Smooth muscle cell (in vitro differentiated cells): ENCODE measurements around the gene TANGO2. TPM values are rescaled to one million over a fixed set of nuclear protein-coding genes. Genes with fewer than 3 reads are reported as not detected.

Experiments
- DNase-seq: peaks from one replicate; lab custom pipeline; 2025; ENCODE audit not compliant: unreplicated experiment; lab: John Stamatoyannopoulos, UW
- H2AFZ ChIP-seq: fragments of 200-600 bp; sonication (generic); 2 replicates; pipeline ENCODE4 v1.6.0; 2016; ENCODE audit warnings: antibody characterized with exemption, low read depth, mild to moderate bottlenecking
- H3F3A ChIP-seq: fragments of 200-600 bp; sonication (generic); 2 replicates; pipeline ENCODE4 v1.6.0; 2017; ENCODE audit warnings: antibody characterized with exemption, low read depth
- H3K27ac ChIP-seq: fragments of 200-600 bp; sonication (generic); 2 replicates; pipeline ENCODE4 v1.5.1; 2016; ENCODE audit warnings: low read depth, mild to moderate bottlenecking
- H3K27me3 ChIP-seq: fragments of 200-600 bp; sonication (generic); 2 replicates; pipeline ENCODE4 v1.6.1; 2016; ENCODE audit warnings: low read depth, mild to moderate bottlenecking
- H3K36me3 ChIP-seq: fragments of 200-600 bp; sonication (generic); 2 replicates; pipeline ENCODE4 v1.5.1; 2016; ENCODE audit warnings: low read depth
- H3K4me1 ChIP-seq: fragments of 200-600 bp; sonication (generic); 2 replicates; pipeline ENCODE4 v1.5.1; 2016; ENCODE audit warnings: low read depth
- H3K4me2 ChIP-seq: fragments of 200-600 bp; sonication (generic); 2 replicates; pipeline ENCODE4 v1.6.0; 2016; ENCODE audit warnings: mild to moderate bottlenecking
- H3K4me3 ChIP-seq: fragments of 200-600 bp; sonication (generic); 2 replicates; pipeline ENCODE4 v1.5.1; 2016; ENCODE audit warnings: mild to moderate bottlenecking
- H3K79me2 ChIP-seq: fragments of 200-600 bp; sonication (generic); 2 replicates; pipeline ENCODE4 v1.6.0; 2016; ENCODE audit warnings: low read depth, mild to moderate bottlenecking
- H3K9ac ChIP-seq: fragments of 200-600 bp; sonication (generic); 2 replicates; pipeline ENCODE4 v1.6.0; 2016; ENCODE audit warnings: low read depth
- H3K9me3 ChIP-seq: fragments of 200-600 bp; sonication (generic); replicated peaks from 2 replicates; pipeline ENCODE4 v1.5.1; 2016; ENCODE audit warnings: low read depth
- H4K20me1 ChIP-seq: fragments of 200-600 bp; sonication (generic); 2 replicates; pipeline ENCODE4 v1.6.0; 2016; ENCODE audit warnings: low read depth
- WGBS: methylation state at CpG from one replicate; pipeline ENCODE4 v1.1.7; 2016; ENCODE audit warnings: low lambda C conversion rate; 5-methylcytosine and 5-hydroxymethylcytosine counted together
- polyA plus RNA-seq: library from polyadenylated mRNA; unstranded; fragments of >200 nt; fragmentation: Nextera tagmentation; extraction: Ambion mirVana; gene quantifications from 2 replicates; pipeline ENCODE4 v1.2.1, GENCODE V29; 2016
- total RNA-seq: library from RNA; depleted of rRNA; stranded (reverse); fragments of >200 nt; gene quantifications from 2 replicates; pipeline ENCODE4 v1.2.3, GENCODE V29; 2014
- TF ChIP-seq, protein P1 (sequence below): fragments of 200-600 bp; sonication (generic); IDR thresholded peaks from 2 replicates; pipeline ENCODE4 v1.5.1; 2017; ENCODE audit warnings: borderline replicate concordance, mild to moderate bottlenecking, antibody characterized with exemption; ENCODE audit not compliant: insufficient read depth, poor library complexity, severe bottlenecking

Gene TANGO2
- total and polyA plus RNA-seq, 2 experiments from 2014 or later = 10.8 to 14.7 TPM

DNA sequence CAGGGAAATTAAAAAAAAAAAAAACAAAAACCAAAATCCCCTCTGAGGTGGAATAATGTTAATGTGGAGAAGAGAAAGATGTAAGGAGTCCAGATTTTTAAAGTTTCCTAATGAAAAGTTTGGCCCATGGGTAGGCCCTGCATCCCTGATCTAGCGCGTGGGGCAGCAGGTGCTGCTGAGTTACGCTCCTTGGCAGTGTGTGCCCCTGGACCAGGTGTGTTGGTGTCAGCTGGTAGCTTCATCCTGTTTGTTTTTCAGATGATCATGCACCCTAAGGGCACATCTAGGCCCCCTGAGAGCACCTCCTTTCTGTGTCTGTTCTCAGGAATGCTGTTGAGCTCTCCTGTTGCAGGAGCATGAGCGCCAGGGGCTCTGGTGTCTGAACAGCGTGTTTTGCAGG, 65.9 kb downstream of the TANGO2 start:
- Histone ChIP-seq H3K79me2 (peaks cover 53% of the 10 kb centered on the region), H3K4me3 (no peak overlapping the region), H3K4me2 (no peak overlapping the region), H3K27me3 (no peaks in the 10 kb centered on the region), H3K9ac (no peak overlapping the region), H3K9me3 (no peaks in the 10 kb centered on the region), H4K20me1 (peaks cover 90% of the 10 kb centered on the region), H3K36me3 (peaks cover 8% of the 10 kb centered on the region), H3F3A (no peaks in the 10 kb centered on the region), H2AFZ (no peak overlapping the region), H3K27ac (no peak overlapping the region), H3K4me1 (peaks cover 14% of the 10 kb centered on the region)
- no peak for DNase-seq
- TF ChIP-seq, protein P1, sequence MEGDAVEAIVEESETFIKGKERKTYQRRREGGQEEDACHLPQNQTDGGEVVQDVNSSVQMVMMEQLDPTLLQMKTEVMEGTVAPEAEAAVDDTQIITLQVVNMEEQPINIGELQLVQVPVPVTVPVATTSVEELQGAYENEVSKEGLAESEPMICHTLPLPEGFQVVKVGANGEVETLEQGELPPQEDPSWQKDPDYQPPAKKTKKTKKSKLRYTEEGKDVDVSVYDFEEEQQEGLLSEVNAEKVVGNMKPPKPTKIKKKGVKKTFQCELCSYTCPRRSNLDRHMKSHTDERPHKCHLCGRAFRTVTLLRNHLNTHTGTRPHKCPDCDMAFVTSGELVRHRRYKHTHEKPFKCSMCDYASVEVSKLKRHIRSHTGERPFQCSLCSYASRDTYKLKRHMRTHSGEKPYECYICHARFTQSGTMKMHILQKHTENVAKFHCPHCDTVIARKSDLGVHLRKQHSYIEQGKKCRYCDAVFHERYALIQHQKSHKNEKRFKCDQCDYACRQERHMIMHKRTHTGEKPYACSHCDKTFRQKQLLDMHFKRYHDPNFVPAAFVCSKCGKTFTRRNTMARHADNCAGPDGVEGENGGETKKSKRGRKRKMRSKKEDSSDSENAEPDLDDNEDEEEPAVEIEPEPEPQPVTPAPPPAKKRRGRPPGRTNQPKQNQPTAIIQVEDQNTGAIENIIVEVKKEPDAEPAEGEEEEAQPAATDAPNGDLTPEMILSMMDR = no peak
- 98% methylated on average over 5 of the region's 5 CpGs for WGBS

DNA sequence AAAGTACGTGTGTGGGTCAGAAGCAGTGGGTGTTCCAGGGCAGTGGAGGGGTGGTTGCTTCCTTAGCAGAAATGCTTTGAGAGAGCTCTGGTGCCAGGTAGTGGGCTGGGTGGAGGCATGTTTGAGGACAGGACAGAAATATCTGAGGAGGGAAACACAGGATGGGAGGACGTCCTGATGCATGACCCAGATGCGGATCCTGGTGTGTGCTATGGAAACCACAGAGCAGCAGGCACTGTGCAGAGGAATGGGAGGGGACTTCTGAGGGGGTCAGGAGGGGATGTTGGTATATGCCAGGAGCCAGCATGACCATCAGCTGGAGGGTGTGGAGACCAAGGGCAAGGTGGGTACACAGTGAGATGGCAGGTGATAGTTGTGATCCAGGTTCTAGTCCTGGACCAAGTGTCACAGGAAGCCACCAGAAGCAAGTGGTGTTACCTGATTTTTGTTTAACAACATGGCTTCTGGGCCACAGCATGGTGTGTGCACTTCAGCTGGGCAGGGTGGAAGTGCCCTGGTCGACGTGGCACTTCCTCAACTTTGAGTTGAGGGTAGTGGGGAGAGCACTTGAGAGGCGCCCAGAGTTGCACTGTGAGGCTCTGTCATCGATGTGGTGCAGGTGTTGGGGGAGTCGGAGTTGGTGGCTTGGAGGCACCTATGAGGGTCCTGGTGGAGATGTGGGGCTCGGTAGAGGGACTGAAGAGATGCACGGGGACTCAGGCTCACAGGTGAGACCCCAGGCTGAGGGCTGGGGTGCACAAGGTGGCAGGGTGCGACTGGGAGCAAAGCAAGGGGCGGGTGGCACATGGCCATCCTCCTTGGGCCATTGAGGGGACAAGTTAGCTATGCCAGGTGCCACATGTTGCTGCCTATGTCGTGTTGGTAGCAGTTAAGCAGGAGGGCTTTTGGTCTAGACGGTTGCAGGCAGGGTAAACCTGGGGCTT, 66.7 kb downstream of the TANGO2 start:
- TF ChIP-seq, protein P1 = no peak
- H3K4me3 ChIP-seq = no peak overlapping the region
- H3K36me3 ChIP-seq = peaks cover 8% of the 10 kb centered on the region
- H3K79me2 ChIP-seq = peaks cover 45% of the 10 kb centered on the region
- peaks cover 82% of the 10 kb centered on the region for H4K20me1 ChIP-seq
- no peaks in the 10 kb centered on the region for H3F3A ChIP-seq
- 97% methylated on average over 14 of the region's 14 CpGs for WGBS
- peaks cover 5% of the 10 kb centered on the region for H3K4me1 ChIP-seq
- H2AFZ ChIP-seq = no peak overlapping the region
- H3K4me2 ChIP-seq = no peak overlapping the region
- no peaks in the 10 kb centered on the region for H3K9me3 ChIP-seq
- no peak for DNase-seq
- no peak overlapping the region for H3K9ac ChIP-seq
- H3K27me3 ChIP-seq = no peaks in the 10 kb centered on the region
- H3K27ac ChIP-seq = no peak overlapping the region

DNA sequence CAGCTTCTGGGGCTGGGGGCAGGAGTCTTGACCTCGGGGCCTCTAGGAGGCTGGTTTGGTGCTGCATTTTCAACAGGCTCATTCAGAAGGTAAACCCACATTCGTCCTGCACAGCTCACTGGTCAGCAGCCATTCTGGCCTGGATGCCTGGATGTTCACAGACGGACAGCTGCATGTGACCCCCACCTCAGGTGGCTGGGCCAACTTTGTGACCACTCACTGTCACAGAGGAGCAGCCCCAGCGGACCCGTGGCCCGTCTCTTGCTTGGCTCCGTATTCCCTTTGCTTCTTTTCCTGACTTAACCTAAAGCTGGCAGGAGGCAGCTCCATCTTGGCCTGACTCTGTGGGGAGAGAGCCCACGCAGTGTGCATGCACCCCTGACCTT, 67.3 kb downstream of the TANGO2 start:
- H3K4me2 ChIP-seq = no peak overlapping the region
- no peak overlapping the region for H3K4me3 ChIP-seq
- H3K4me1 ChIP-seq = no peaks in the 10 kb centered on the region
- peaks cover 38% of the 10 kb centered on the region for H3K79me2 ChIP-seq
- H3K9me3 ChIP-seq = no peaks in the 10 kb centered on the region
- peaks cover 75% of the 10 kb centered on the region for H4K20me1 ChIP-seq
- no peaks in the 10 kb centered on the region for H3F3A ChIP-seq
- TF ChIP-seq, protein P1 = no peak
- H2AFZ ChIP-seq = no peak overlapping the region
- WGBS = 98% methylated on average over 8 of the region's 8 CpGs
- H3K9ac ChIP-seq = no peak overlapping the region
- H3K27me3 ChIP-seq = no peaks in the 10 kb centered on the region
- H3K36me3 ChIP-seq = peaks cover 8% of the 10 kb centered on the region
- no peak overlapping the region for H3K27ac ChIP-seq
- DNase-seq = no peak
